HepG2 (cell line): Measurements from ENCODE around the gene CTNNA3. TPM values are rescaled to one million over a fixed set of nuclear protein-coding genes. Genes with fewer than 3 reads are reported as not detected.

Source experiments
- ATAC-seq: fragments of 200-7000 bp; cut with Tn5 transposase; 3 replicates; pipeline ENCODE4 v1.9.1; 2020; ENCODE audit warnings: mild to moderate bottlenecking, moderate library complexity
- BruUV-seq: library from RNA; stranded (reverse); fragments of 400-500 nt; replicated peaks from 2 replicates; lab custom pipeline; 2021; lab: Mats Ljungman, UMichigan
- CTCF ChIA-PET: fragments of 300-600 bp; formaldehyde crosslinking; extraction: SDS; loops from one replicate; lab custom pipeline; 2021; ENCODE audit warnings: low total read pairs, inconsistent platforms, low intra/inter-chr PET ratio; lab: Yijun Ruan, JAX
- POLR2A ChIA-PET: fragments of 350-600 bp; sonication (Branson Sonifier 250); formaldehyde crosslinking; loops from one replicate; lab custom pipeline; 2020; ENCODE audit warnings: antibody characterized with exemption, inconsistent platforms; lab: Yijun Ruan, JAX
- DNase-seq: peaks from one replicate; pipeline ENCODE4 v3.0.0-alpha.2; 2015; ENCODE audit warnings: low spot score
- FAIRE-seq: peaks from 3 replicates; lab custom pipeline; 2011; peaks lifted over from hg19 to GRCh38; lab: Jason Lieb, UNC
- H2AFZ ChIP-seq: one replicate; pipeline ENCODE4 v1.6.1; 2011; ENCODE audit warnings: low read length, inconsistent platforms
- H3K27ac ChIP-seq: fragments of 300-600 bp; 3 replicates; pipeline ENCODE4 v1.8.0; 2011; ENCODE audit warnings: mixed run types, mild to moderate bottlenecking, mixed read lengths, low read length, inconsistent platforms; ENCODE audit not compliant: insufficient read depth; ENCODE audit errors: extremely low read length
- H3K27me3 ChIP-seq, 2 experiments: fragments of 200-600 bp in 1 of 2; 2 replicates in 1 of 2; 3 replicates in 1 of 2; pipeline versions ENCODE4 v1.6.0 to v1.8.0; 2011; ENCODE audit warnings: low read length in 2 of 2, mild to moderate bottlenecking in 2 of 2, moderate library complexity in 2 of 2, inconsistent platforms in 1 of 2; ENCODE audit not compliant: insufficient read depth in 2 of 2, control insufficient read depth in 1 of 2
- H3K36me3 ChIP-seq, 2 experiments: fragments of 200-600 bp in 1 of 2; replicated peaks in 1 of 2; 2 replicates in 1 of 2; 3 replicates in 1 of 2; pipeline versions ENCODE4 v1.5.1 to v1.8.0; 2011; ENCODE audit warnings: low read length in 2 of 2, inconsistent platforms in 1 of 2; ENCODE audit not compliant: insufficient read depth in 2 of 2, control insufficient read depth in 1 of 2
- H3K4me1 ChIP-seq: 2 replicates; pipeline ENCODE4 v1.5.1; 2012; ENCODE audit warnings: low read length, inconsistent platforms; ENCODE audit not compliant: insufficient read depth
- H3K4me2 ChIP-seq: 2 replicates; pipeline ENCODE4 v1.6.0; 2011; ENCODE audit warnings: low read depth, low read length, inconsistent platforms
- H3K4me3 ChIP-seq, 3 experiments: fragments of 200-600 bp in 1 of 3; sonication (generic), shearing (Covaris generic) in 1 of 3; replicated peaks in 1 of 3; 2 replicates each; pipeline ENCODE4 v1.5.1; 2011 to 2016; ENCODE audit warnings: low read length in 3 of 3, inconsistent platforms in 2 of 3, low read depth in 2 of 3, mild to moderate bottlenecking in 2 of 3, control low read depth in 1 of 3, mixed read lengths in 1 of 3; ENCODE audit not compliant: insufficient read depth in 1 of 3
- H3K79me2 ChIP-seq: one replicate; pipeline ENCODE4 v1.6.1; 2011; ENCODE audit warnings: low read length, inconsistent platforms; ENCODE audit not compliant: insufficient read depth
- H3K9ac ChIP-seq: 2 replicates; pipeline ENCODE4 v1.6.0; 2011; ENCODE audit warnings: mild to moderate bottlenecking, low read depth, low read length, inconsistent platforms; ENCODE audit not compliant: insufficient read depth
- H3K9me3 ChIP-seq: 2 replicates; pipeline ENCODE4 v1.5.1; 2012; ENCODE audit warnings: mild to moderate bottlenecking, low read length
- H4K20me1 ChIP-seq: 2 replicates; pipeline ENCODE4 v1.6.0; 2011; ENCODE audit warnings: inconsistent platforms, mild to moderate bottlenecking, low read length, moderate library complexity; ENCODE audit not compliant: insufficient read depth
- MAX ChIP-seq: IDR thresholded peaks from 2 replicates; pipeline ENCODE4 v1.6.1; 2012; ENCODE audit warnings: inconsistent platforms
- MLLT10 ChIP-seq: sonication (generic); formaldehyde crosslinking; IDR thresholded peaks from 2 replicates; pipeline ENCODE4 v1.4.0; 2020; ENCODE audit warnings: missing genetic modification reagents
- MTF2 ChIP-seq: sonication (generic); formaldehyde crosslinking; IDR thresholded peaks from 2 replicates; pipeline ENCODE4 v1.5.0; 2020; ENCODE audit warnings: missing genetic modification reagents, borderline replicate concordance
- SIN3B ChIP-seq: fragments of 150-350 bp; IDR thresholded peaks from 2 replicates; pipeline ENCODE4 v1.6.1; 2014; ENCODE audit warnings: low read length
- SMARCE1 ChIP-seq: fragments of 450-650 bp; IDR thresholded peaks from 2 replicates; pipeline ENCODE4 v1.6.1; 2017; ENCODE audit warnings: borderline replicate concordance
- ZBTB39 ChIP-seq: sonication (generic); formaldehyde crosslinking; IDR thresholded peaks from 2 replicates; pipeline ENCODE4 v1.5.0; 2020; ENCODE audit warnings: missing genetic modification reagents
- ZNF430 ChIP-seq: sonication (generic); formaldehyde crosslinking; IDR thresholded peaks from 2 replicates; pipeline ENCODE4 v1.9.0; 2021; ENCODE audit warnings: mild to moderate bottlenecking, missing genetic modification reagents
- ZNF562 ChIP-seq: sonication (generic); formaldehyde crosslinking; IDR thresholded peaks from 2 replicates; pipeline ENCODE4 v1.8.0; 2022; ENCODE audit warnings: missing genetic modification reagents, borderline replicate concordance
- ZNF580 ChIP-seq: IDR thresholded peaks from 2 replicates; pipeline ENCODE4 v1.6.1; 2016; ENCODE audit warnings: low read depth, borderline replicate concordance
- ZNF691 ChIP-seq: sonication (generic); formaldehyde crosslinking; IDR thresholded peaks from 2 replicates; pipeline ENCODE4 v1.4.0; 2020; ENCODE audit warnings: missing genetic modification reagents, low read depth, mild to moderate bottlenecking, borderline replicate concordance
- ZXDC ChIP-seq: sonication (generic); formaldehyde crosslinking; IDR thresholded peaks from 2 replicates; pipeline ENCODE4 v1.5.0; 2020; ENCODE audit warnings: mild to moderate bottlenecking, missing genetic modification reagents
- WGBS: methylation state at CpG from one replicate; pipeline ENCODE4 v1.1.6; 2017; ENCODE audit warnings: low lambda C conversion rate; 5-methylcytosine and 5-hydroxymethylcytosine counted together
- in situ Hi-C: cut with HindIII; loops from 2 replicates; pipeline ENCODE4 v1.10.0; 2017; ENCODE audit warnings: low pct_unique_long_range_greater_than_20kb; ENCODE audit not compliant: extremely low pct_ligation_motif_present
- intact Hi-C: fragments of 100-400 bp; cut with micrococcal nuclease; formaldehyde crosslinking; loops from one replicate; pipeline ENCODE4 v1.10.0; 2022; ENCODE audit not compliant: unreplicated experiment
- polyA plus RNA-seq, 8 experiments: library from polyadenylated mRNA; depleted of rRNA in 3 of 8; stranded (reverse) in 7 of 8; unstranded in 1 of 8; fragments of >200 nt; fragmentation: Illumina TruSeq in 4 of 8; extraction: Trizol in 4 of 8; gene quantifications; 2 replicates each; pipeline versions ENCODE4 v1.2.1 to v1.2.3, GENCODE V29; 2011 to 2016; ENCODE audit warnings: low read depth in 4 of 8, missing spikeins in 1 of 8, mixed read lengths in 1 of 8; ENCODE audit not compliant: insufficient read depth in 1 of 8
- total RNA-seq, 5 experiments: library from RNA; depleted of rRNA; stranded (reverse); fragments of >200 nt; fragmentation: Illumina TruSeq; extraction: Trizol; gene quantifications; 2 replicates each; pipeline ENCODE4 v1.2.3, GENCODE V29; 2016; ENCODE audit warnings: low read depth in 1 of 5
- TF ChIP-seq, protein P1 (sequence below): sonication (generic); formaldehyde crosslinking; IDR thresholded peaks from 2 replicates; pipeline ENCODE4 v1.8.0; 2022; ENCODE audit warnings: missing genetic modification reagents, mild to moderate bottlenecking, borderline replicate concordance
- TF ChIP-seq, protein P2 (sequence below): IDR thresholded peaks from 2 replicates; pipeline ENCODE4 v1.6.1; 2016; ENCODE audit warnings: mild to moderate bottlenecking
- TF ChIP-seq, protein P3 (sequence below): sonication (generic); formaldehyde crosslinking; IDR thresholded peaks from 2 replicates; pipeline ENCODE4 v1.5.0; 2020; ENCODE audit warnings: mild to moderate bottlenecking, low read depth, missing genetic modification reagents, borderline replicate concordance
- TF ChIP-seq, protein P4 (sequence below): sonication (generic); formaldehyde crosslinking; IDR thresholded peaks from 2 replicates; pipeline ENCODE4 v1.8.1; 2023; ENCODE audit warnings: mild to moderate bottlenecking, missing genetic modification reagents

Gene CTNNA3
- total and polyA plus RNA-seq, 2 of the 13 experiments (the other 11 are each of a cell fraction or from before 2014, with no cell fraction given): not detected

DNA sequence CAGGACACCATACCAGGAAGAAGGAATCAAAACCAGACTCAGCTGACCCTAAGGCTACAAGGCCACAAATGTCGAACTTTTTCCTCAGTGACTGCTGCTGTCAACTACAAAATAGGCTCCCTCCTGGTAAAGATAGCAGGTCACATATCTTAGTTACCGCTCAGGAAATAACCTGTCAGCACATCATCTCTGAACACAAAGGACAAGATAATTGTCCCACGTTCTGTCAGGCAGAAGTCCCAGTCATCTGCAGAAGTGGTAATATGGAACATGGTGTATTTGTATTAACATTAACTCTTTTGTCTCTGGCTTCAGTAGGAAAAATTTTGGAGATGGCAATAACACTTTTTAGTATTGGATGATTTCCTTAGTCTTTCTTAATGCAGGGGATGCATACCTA, 1400.4 kb downstream of the CTNNA3 start:
- Histone ChIP-seq H4K20me1 (no peaks in the 10 kb centered on the region), H3K4me2 (no peak overlapping the region), H3K27ac (no peak overlapping the region), H3K9ac (no peak overlapping the region), H3K36me3 (no peaks in the 10 kb centered on the region), H3K4me1 (no peaks in the 10 kb centered on the region), H3K9me3 (no peaks in the 10 kb centered on the region), H3K27me3 (no peaks in the 10 kb centered on the region), H2AFZ (no peak overlapping the region), H3K79me2 (no peaks in the 10 kb centered on the region), H3K4me3 (no peak overlapping the region)
- CTCF ChIA-PET: no interaction called here
- BruUV-seq: no TSS peak
- DNase-seq (no peak), ATAC-seq (no peak), FAIRE-seq (no peak)
- 0% methylated on average over 3 of the region's 3 CpGs for WGBS
- intact Hi-C loops (no loop called here), in situ Hi-C loops (no loop called here)
- POLR2A ChIA-PET: no interaction called here
- no peak for TF ChIP-seq ZNF580
- no peak for TF ChIP-seq MLLT10 (CRISPR knock-in tag)
- TF ChIP-seq ZNF562: no peak
- TF ChIP-seq, protein P1, sequence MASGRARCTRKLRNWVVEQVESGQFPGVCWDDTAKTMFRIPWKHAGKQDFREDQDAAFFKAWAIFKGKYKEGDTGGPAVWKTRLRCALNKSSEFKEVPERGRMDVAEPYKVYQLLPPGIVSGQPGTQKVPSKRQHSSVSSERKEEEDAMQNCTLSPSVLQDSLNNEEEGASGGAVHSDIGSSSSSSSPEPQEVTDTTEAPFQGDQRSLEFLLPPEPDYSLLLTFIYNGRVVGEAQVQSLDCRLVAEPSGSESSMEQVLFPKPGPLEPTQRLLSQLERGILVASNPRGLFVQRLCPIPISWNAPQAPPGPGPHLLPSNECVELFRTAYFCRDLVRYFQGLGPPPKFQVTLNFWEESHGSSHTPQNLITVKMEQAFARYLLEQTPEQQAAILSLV (CRISPR knock-in tag): no peak
- TF ChIP-seq MTF2 (CRISPR knock-in tag): no peak
- no peak for TF ChIP-seq SIN3B
- TF ChIP-seq, protein P2, sequence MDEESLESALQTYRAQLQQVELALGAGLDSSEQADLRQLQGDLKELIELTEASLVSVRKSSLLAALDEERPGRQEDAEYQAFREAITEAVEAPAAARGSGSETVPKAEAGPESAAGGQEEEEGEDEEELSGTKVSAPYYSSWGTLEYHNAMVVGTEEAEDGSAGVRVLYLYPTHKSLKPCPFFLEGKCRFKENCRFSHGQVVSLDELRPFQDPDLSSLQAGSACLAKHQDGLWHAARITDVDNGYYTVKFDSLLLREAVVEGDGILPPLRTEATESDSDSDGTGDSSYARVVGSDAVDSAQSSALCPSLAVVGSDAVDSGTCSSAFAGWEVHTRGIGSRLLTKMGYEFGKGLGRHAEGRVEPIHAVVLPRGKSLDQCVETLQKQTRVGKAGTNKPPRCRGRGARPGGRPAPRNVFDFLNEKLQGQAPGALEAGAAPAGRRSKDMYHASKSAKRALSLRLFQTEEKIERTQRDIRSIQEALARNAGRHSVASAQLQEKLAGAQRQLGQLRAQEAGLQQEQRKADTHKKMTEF (CRISPR knock-in tag): no peak
- TF ChIP-seq MAX: no peak
- no peak for TF ChIP-seq ZXDC (CRISPR knock-in tag)
- TF ChIP-seq ZBTB39: no peak
- TF ChIP-seq SMARCE1: no peak
- no peak for TF ChIP-seq ZNF691 (CRISPR knock-in tag)
- TF ChIP-seq, protein P3, sequence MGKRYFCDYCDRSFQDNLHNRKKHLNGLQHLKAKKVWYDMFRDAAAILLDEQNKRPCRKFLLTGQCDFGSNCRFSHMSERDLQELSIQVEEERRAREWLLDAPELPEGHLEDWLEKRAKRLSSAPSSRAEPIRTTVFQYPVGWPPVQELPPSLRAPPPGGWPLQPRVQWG (CRISPR knock-in tag): no peak
- TF ChIP-seq, protein P4, sequence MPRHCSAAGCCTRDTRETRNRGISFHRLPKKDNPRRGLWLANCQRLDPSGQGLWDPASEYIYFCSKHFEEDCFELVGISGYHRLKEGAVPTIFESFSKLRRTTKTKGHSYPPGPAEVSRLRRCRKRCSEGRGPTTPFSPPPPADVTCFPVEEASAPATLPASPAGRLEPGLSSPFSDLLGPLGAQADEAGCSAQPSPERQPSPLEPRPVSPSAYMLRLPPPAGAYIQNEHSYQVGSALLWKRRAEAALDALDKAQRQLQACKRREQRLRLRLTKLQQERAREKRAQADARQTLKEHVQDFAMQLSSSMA (CRISPR knock-in tag): no peak
- no peak for TF ChIP-seq ZNF430 (CRISPR knock-in tag)
